Measurements from ENCODE around the gene PARVG.
A peak's percentile ranks its signal among the peaks of the same experiment; 100 is the strongest.

Gene PARVG, protein sequence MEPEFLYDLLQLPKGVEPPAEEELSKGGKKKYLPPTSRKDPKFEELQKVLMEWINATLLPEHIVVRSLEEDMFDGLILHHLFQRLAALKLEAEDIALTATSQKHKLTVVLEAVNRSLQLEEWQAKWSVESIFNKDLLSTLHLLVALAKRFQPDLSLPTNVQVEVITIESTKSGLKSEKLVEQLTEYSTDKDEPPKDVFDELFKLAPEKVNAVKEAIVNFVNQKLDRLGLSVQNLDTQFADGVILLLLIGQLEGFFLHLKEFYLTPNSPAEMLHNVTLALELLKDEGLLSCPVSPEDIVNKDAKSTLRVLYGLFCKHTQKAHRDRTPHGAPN

DNA sequence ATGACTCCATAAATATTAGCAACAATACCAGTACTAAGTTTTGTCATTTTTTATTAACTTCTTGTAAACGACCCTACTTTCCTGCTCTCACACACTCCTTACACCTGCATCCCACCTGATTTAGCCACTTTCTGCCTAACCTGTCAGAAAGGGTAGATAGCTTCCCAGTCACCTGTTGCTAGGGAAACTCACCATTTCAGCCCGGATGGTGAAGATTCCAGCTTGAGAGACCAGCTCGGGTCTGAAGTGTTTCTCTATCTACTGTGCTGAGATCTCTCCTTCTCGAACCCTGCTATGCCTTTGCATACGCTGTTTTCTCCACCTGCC lies at the start of gene PARVG:
Gene PARVG (plus strand): TSS at position 220 of the 327 bp plus-strand sequence. CDS start 2,405 bp downstream, outside the sequence.
- DNase-seq = peak; percentile 30

DNA sequence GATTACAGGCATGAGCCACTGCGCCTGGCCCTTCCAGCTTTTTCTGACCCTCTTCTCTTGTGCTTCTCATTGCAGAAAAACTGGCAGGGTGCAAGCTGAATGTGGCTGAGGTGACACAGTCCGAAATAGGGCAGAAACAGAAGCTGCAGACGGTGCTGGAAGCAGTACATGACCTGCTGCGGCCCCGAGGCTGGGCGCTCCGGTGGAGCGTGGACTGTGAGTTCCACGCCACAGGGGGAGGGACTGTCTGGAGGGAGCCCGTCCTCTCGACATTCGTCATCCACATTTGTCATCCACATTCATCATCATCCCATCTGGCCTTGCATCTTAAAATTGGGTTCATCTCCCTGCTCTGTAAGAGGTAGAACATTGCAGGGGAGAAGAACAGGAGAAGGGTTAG lies 49.3 kb upstream of the PARVG start:
- no peak for DNase-seq

DNA sequence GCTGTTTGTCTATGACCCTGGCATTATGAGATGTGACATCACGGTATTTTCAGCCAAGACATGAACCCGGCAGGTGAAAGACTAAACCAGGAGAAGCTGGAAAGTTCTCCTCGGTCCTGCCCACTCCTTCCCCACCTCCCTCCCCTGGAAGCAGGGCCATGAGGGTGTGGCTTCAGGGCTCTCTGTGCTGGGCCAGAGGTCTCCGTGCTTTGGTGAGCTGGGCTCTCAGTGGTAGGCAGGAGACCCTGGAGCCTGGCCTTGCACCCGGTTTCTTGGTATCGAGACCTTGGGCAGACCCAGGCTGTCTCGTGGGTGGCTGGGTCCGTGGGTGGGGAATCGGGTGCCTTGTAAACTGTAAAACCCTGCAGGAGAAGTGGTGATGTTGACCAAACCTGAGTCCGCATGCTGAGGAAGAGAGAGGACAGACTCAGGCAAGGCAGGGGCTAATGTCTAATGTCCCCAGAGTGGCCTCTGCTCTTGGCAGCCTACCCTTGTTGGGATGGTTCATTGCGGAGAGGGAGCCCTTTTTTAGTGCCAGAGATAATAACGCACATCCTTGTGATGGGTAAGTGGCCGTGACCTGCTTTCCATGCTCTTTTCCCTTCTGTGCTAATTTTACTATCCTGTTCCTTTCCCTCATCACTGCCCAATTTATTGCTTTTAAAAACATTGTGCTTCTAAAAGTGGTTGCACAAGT lies 48.6 kb upstream of the PARVG start:
- DNase-seq = no peak

DNA sequence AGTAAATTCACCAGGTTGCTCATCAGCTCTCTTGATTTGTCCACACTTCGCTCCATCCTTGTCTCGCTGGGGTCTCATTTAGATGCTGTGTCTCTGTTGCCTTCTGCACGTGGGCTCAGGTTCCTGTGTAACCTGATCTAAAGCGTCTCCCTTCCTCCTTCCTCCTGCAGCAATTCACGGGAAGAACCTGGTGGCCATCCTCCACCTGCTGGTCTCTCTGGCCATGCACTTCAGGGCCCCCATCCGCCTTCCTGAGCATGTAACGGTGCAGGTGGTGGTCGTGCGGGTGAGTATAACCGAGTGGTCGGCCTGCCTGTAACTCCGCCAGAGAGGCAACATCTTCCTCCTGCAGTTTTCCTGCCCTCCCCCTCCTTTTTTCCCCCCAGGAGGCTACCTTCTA lies 48.0 kb upstream of the PARVG start:
- no peak for DNase-seq

DNA sequence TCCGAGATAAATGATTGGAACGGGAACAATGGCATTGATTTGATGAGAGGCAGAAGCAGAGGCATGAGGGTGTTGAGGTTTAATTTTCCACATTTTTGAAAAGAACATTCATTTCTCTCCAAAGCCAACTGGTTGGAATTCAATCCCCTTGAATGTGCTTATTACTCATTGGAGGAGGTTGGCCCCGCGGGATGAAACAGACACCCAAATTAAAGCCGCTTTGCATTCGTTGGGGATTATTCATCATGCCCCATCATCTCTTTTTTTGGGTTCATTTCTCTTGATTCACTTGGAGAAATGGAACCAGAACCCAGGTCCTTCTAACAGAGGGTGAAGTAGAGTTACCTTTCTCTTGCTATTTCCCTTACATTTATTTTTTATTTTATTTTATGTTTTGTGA lies 47.6 kb upstream of the PARVG start:
- no peak for DNase-seq

DNA sequence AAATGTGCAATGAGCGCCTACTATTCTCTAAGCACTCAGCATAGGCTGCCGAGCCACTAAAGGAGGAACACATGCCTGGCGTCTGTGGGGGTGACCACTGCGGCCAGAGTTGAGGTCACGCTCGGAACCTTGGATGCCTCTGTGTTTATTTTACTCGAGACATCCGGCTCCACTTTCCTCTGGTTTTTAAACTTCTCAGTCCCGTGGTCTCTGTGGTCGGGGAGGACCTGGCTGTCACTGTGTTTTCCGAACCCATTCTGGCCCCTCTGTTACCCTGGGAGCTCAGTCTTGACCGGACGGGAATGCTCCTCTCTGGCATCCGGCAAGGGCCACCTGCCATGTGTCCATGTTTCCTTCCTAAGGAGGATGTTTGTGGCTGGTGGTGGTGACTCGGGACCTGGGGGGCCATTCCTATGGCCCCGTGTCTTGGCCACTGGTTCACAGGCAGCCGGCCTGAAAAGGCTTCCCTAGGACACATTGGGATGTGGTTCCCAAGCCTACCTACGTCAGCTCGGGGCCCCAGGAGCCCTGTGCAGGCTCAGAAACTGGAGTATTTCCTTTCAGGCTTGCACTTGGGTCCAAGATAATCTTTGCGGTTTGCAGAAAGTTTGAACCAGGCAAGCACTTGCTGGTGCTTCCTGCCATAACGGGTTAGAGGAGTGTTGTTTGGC lies 46.7 kb upstream of the PARVG start:
- DNase-seq = no peak

DNA sequence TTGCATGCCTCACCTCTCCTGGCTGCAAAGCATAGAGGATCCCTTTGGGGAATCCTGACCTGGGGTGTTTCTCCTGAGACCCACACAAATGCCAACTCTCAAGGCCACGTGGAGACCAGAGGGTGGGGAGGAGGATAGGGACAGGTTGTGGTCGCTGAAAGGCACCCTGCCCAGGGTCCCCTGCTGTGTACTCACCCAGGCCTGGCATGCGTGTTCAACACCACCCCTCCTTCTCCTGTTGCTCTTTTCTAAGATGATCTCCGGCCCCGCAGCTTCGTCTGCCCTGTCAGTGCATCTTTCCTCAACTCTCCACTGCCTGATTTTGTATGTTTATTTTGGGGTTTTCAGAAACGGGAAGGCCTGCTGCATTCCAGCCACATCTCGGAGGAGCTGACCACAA lies 44.6 kb upstream of the PARVG start:
- DNase-seq = no peak

DNA sequence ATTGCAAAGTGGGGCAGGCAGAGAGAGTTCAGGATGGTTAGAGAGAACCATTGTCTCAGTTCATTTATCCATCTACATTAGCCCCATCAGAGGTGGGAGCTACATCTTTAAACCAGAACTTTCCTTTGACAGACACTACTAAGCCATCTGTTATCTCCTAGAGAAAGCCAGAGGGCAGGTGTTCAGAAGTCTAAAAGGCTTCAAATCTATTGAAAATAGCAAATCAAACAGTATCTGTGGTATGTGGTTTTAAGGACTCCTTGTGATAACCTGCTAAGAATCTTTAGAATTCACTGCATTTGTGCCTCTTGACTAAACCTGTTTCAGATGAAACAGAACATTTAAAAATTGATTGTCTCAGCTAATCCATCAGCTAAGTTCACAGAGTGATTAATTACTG lies 43.9 kb upstream of the PARVG start:
- no peak for DNase-seq

DNA sequence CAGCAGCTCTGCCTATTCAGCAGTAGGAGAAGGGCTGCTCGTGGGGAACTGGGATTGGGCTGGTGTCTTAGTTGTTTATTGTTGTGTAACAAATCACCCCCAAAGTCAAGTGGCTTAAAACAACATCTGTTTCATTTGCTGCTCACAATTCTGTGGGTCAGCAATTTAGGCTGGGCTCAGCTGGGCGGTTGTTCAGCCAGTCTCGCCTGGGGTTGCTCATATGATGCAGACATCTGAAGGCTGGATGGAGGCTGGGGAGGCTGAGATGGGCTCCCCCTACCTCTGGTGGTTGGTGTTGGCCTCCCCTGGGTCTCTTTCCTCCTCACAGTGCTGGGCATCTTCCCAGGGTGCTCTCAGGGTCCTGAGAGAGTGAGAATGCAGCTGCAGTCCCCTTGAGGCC lies 43.3 kb upstream of the PARVG start:
- no peak for DNase-seq

DNA sequence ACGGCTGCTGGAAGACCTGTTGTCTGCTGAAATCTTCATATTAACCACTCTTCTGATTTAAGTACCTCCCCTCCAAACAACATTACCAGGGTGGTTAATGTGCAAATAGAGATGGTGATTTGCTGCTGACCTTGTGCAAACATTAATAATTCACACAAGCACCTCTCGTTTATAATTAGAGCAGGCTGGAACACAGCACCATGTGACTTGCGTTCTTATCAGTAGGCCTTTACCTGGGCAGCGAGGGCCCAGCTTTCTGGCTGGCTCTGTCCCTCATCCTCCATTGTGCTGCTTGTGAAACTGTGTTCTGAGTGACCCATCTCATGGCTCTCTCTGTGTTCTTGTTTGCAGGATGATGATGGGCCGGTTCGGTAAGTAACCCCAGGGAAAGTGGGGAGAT lies 41.0 kb upstream of the PARVG start:
- DNase-seq = no peak

DNA sequence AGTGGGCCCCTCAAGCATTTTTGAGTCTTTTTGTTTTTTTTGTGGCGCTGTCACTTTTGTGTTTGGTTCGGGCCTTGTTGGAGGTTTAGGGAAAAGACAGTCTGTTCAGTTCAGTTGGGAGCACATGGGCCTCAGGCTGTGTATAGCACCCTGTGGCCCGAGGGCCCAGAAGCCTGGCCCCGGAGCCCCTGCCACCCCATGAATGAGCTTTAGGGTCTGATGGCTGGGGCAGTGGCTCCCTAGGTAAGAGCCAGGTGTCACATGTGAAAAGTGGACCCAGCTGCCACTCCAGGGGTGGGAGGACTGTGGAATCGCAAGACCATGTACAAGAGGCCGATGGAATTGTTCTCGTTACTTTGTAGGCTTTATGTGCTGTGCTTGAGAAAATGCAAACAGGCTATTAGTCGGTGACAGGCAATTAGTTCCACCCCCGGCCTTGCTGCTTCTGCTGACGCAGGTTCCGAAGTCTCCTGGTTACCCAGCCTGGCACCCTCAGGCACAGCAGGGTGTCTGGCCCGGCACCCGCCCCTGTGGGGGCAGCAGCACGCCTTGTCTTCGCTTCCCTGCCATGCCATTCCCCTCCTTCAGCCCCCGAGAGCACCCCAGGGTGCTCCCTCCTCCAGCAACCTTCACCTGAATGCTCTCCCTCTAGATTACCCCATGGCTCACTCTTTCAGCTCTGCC lies 38.2 kb upstream of the PARVG start:
- no peak for DNase-seq

DNA sequence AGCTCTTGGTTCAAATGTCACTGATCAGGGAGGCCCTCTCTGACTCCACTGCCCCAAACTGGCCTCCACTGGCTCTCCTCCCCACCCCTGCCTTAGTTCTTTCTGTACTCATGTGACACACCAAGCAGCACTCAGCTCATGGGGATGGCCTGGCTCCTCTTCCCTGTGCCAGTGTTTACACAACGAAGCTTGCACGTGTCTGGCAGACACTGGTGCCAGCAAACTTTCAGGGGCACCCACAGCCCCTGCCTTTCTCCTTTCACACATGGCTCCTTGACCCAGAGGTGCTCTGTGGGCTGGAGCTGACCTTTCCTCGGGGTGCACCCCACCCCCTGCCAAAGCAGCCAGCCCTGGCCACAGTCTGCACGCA lies 37.6 kb upstream of the PARVG start:
- DNase-seq = peak; percentile 35

DNA sequence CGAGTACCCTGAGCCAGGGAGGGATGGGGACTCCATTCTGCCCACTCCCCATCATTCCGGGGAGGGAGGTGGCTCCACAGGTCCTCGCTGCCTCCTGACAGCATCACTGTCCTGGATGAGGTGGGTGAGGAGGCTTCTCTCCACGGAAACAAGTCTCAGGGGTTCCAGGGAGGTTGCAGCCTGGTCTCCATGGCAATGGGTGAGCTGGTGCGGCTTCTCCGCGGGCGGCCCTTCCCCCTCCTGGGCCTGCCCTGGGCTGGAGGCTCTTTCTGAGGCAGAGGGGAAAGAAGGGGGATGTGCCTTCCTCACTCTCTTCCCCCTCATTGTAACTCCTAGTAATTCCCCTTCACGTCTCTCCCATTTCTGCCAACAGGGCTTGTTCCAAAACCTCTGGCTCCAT lies 37.1 kb upstream of the PARVG start:
- DNase-seq = no peak

DNA sequence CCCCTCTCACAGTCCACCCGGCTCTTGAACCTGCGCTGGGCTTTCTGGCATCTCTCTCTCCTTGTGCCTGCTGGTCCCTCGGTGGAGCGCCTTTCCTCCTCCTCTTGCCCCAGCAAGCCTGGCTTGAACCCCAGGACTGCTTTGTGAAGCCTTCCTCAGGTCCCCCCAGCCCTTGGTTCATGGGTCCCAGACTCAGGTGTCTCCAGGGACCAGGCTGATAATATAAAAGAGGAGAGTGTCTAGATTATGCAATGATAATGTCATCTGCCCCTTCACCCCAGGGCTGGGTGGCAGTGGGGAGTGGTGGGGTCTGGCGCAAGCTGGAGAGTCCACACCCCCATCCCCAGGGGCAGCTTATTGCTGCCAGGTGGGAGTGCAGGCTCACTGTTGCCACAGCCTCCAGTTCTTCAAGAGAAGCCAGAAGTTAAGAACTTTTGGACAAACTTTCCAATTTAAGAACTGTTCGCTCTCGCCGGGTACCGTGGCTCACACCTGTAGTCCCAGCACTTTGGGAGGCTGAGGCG lies 36.6 kb upstream of the PARVG start:
- DNase-seq = no peak

DNA sequence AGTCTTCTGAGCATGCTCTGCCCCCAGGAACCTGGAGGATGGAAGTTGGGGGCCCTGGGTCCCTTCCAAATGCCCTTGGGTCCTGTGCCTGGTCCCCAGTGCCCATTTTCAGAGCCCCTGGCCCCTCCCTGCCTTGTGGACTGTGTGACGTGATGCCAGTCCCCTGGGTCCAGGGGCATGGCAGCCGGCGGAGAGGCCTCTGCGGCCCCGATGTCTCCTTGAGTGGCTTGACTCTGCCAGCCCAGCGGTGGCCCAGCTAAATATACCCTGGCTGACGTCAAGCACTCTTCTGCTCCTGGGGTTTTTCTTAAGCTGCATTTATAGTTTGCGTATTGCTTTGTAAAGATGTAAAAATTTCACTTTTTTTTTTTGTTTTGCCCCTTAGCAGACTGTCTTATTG lies 35.2 kb upstream of the PARVG start:
- no peak for DNase-seq

DNA sequence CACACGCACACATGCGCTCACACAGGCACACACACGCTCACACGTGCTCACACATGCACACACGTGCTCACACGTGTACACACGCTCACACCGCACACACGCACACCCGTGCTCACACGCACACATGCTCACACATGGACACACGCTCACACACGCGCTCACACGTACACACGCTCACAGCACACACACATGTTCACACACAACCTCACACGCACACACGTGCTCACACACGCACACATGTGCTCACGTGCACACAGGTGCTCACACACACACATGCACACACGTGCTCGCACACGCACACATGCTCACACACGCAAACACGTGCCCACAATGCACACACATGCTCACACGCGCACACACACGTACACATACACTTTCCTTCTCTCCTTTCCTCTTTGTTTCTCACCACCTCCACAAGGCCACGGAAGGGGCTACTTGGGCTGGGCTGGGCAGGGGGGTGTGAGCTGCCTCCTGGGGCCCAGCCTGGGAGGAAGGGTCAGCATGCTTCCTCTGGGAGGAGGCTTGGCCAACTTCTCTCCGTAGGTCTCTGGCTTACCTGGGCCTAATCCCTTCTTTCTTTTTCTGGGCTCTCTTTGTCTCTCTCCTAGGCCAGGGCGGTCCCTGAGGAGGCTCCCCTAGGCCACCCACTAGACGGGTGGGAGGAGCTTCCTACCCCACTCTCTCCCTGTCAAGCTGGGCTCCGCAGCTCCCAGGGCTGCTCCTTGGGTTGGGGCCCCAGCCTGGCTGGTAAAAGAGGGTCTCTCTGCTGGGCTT lies 34.5 kb upstream of the PARVG start:
- no peak for DNase-seq

DNA sequence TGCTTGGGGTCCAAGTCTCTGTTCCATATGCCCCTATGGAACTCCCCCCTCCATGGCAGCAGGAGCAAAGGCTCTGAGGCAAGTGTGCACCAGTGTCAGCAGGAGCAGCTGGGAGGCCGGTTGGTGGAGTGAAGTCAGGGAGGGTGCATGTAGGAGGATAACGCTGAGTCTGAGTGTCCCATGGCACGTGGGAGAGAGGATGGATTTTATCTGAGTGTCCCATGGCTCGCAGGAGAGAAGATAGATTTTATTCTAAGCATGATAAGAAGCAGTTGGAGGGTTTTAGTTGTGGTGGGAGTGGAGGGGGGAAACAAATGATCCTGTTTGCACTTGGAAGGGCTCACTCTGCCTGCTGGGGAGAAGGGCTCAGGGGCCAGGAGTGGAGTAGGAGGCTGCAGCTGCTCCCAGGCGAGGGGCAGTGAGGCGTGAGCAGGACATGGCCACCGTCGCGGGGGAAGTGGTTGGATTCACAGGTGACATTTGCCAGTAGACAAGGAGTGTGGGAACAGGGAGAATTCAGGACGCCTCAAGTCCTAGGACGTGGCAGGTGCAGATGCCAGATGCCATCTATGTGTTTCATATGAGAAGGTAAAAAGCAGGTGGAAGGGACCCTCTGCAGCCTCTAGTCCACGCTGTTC lies 33.6 kb upstream of the PARVG start:
- DNase-seq = no peak

DNA sequence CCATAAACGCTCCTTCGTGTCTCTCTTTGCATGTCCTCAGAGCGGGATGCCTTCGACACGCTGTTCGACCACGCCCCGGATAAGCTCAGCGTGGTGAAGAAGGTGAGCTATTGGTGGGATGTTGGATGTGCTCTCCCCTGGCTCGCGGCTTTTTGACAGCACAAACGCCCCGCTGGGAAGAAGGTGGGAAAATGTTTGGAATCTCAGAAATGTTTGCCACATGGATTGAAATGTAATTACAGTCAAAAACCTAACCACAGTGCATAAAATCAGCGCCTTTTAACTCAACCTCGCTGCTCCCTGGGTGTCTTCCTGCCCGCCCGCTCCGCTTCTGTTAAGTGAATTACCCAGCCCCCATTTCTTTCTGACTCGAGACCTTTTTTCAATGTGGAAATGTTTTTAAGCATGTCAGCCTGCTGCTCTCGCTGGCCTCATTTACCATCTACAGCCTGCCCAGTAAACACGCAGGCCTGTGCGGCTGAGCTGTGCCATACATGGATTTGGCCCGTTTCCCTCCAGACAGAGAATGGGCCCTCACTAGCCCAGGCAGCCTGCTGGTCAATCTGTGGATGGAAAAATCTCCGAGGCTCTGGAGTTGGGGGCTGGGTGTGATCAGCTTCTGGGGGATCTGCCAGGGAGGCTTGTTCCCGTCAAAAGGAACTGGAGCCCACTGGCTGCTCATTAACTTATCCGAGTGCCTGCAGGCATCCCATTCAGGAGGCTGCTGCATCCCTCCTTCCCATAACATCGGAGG lies 32.7 kb upstream of the PARVG start:
- no peak for DNase-seq

DNA sequence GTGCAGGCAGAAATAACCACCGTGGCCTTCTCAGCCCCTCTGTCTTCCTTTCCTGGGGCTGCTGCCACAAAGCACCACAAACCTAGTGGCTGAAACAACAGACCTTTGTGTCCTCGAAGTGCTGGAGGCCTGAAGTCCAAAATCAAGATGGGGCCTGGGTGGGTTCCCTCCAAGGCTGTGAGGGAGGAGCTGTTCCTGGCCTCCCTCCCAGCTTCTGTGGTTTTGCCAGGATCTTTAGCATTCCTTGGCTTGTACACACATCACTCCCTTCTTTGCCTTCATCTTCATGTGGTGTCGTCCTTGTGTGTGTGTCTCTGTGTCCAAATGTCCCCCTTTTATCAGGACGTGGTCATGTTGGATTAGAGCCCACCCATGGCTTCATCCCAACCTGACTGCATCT lies 29.0 kb upstream of the PARVG start:
- no peak for DNase-seq

DNA sequence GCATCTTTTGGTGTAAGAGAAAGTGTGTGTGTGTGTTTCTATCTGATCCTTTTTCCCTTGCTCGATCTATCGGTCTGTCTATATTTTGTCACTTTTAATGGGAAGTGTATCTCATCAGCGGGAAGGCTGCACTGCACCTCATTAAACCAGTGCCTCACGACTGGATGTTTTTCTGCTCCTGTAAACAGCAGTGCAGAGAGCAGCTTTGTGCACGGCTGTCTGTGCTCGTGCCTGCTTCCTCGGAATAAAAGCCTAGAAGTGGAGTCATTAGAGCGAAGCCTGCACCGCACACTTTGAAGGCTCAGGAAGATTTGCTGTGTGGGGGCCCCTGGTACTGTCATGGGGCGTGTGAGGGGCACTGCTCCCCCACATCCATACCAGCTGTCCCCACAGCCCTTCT lies 27.0 kb upstream of the PARVG start:
- DNase-seq = no peak

DNA sequence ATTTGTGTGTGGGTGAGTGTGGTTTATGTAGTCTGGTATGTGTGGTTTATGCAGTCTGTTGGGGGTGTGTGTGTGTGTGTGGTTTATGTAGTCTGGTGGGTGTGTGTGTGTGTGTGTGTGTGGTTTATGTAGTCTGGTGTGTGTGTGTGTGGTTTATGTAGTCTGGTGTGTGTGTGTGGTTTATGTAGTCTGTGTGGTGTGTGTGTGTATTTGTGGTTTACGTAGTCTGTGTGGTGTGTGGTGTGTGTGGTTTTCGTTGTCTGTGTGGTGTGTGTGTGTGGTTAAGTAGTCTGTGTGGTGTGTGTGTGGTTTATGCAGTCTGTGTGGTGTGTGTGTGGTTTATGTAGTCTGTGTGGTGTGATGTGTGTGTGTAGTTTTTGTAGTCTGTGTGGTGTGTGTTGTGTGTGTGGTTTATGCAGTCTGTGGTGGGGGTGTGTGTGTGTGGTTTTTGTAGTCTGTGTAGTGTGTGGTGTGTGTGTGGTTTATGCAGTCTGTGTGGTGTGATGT lies 26.2 kb upstream of the PARVG start:
- no peak for DNase-seq
